Fibroblast of skin of abdomen (primary cell): Measurements from ENCODE around the gene FBXO31.
"Not testable (repeated sequence)": the region's sequence is repeated elsewhere in the genome, so short reads cannot be mapped to it uniquely, and the experiment has no call there.

Experiments used
- DNase-seq: peaks from one replicate; pipeline ENCODE4 v3.0.0-alpha.2; 2013

FBXO31 gene

DNA sequence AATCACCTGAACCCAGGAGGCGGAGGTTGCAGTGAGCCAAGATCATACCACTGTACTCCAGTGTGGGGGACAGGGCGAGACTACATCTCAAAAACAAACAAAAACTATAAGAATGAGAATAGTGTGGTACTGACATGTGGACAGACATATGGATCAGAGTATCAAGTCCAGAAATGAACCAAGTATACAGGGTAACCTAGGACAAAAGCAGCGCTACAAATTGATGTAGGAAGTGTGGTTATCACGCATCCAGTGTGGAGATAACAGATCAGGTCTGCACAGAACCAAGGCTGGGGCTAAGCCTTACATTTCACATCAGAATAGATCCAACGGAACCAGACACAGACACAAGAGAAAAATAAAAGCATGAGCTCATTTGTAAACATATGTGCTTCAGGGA is 43.4 kb downstream of the FBXO31 start:
- DNase-seq, result no peak

DNA sequence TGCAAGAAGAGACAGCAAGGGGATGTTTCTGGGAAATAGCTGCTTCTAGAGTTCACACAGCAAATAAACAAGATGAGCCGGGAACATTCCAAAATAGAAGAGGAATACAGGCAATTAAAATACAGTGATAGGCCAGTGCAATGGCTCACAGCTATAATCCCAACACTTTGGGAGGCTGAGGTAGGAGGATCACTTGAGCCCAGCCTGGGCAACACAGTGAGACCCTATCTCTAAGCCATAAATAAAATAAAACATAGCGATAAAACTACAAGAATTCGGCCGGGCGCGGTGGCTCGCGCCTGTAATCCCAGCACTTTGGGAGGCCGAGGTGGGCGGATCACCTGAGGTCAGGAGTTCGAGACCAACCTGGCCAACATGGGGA is 43.9 kb downstream of the FBXO31 start:
- DNase-seq, result not testable (repeated sequence)

DNA sequence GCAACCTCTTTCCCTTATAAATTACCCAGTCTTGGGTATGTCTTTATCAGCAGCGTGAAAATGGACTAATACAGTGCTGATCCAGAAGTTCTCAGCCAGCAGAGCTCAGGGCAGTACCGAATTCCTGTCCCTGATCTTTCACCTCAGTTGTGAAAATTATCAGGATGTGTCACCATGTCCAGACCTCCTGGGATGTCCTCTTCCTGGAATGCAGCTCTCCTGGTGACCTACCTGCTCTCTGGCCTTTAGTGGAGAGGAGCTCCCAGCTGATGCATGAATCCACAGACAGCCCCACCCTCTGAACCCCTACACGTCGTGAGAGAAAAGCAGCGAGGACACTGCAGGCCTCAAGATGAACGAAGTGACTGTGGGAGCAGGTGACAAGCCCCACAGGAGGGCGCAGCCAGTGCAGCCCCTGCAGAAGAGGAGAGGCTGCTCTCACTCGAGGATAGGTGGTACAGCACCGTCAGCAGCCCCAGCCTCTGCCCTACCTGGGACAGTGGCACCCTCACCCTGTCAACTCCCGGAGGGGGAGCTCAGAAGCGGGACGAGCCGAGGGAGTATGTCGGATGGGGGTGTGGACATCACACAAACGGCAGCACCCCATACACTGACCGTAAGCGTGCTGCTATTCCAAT is 44.4 kb downstream of the FBXO31 start:
- no peak for DNase-seq

DNA sequence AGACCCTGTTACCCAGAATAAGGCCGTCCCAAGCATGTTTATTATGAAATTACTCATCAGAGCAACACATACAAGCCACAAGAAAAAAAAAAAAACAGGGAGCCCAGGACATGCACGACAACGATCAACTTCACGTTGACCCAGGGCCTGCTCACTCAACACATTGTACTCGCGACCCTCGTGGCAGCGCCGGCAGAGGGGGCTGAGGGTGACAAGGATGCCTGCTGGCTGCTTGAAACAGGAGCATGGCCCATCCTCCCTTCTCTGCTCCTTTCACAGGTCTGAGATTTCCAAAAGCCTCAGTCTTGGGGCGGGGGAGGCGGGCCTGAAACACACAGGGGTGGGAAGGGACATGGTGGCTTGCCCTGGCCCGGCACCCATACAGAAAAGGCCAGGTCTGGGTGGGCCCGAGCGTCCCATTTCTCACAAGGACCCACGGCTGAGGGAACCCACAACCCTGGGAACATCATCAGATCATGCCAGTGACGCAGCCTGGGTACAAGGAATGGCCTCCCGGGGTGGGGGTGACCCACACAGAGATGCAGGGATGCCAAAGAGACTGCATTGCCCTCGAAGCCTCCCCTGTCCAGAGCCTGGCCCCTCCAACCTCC is 45.3 kb downstream of the FBXO31 start:
- no peak for DNase-seq

DNA sequence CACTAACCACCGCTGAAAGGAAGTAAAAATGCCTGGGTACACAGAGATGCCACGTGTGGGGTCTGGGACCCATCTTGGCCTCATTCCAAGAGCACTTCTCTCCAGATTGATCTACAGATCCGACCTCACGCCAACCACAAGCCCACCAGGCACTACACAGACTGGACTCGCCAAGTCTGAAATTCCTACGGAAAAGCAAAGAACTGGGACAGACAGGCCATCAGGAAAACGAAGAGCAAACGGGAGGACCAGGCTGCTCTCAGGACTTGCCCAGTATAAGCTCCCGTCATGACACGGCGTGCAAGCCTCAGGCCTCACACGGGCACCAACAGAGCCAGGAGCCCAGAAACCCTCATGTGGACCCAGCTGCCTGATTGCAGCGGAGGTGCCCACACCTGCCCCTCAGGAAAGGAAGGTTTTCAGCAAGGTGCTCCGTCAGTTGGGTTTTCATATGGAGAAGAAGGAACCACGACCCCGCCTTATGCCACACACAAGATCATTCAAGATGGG is 46.3 kb downstream of the FBXO31 start:
- DNase-seq, result no peak

DNA sequence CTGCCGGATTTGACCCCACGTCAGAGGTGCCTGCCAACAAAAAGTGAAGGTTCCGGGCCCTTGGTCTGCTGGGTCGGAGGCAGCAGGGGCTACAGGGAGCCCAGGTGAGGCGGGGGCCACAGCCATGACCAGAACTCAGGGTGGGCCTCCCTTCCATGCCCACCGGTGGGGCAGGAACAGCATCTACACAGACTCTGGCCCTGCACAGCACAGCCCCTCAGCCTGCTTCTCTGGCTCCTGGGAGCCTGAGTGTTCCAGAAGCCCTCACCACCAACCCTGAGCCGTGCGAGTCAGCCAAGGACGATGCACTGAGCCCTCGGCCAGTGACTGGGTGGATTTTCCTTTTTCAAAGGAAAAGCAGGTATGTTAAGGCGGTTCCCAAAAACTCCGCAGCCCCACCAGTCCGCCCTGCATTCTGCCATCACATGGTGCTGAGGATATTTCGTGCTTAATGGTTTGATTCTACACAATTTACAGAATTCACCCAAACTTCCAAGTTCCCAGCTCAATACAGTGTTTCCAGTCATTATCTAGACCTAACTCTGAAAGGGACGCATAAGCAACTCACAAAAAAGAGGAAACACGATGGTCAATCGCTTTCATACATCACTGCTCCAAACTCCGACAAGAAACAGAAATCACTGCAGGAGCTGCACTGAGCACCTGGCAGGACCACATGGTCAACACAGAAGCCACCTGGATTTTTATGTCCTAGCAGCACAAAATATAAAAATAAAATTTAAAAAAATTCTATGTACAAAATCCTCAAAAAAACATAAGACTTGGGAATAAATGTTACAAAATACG is 46.9 kb downstream of the FBXO31 start:
- DNase-seq, result no peak

DNA sequence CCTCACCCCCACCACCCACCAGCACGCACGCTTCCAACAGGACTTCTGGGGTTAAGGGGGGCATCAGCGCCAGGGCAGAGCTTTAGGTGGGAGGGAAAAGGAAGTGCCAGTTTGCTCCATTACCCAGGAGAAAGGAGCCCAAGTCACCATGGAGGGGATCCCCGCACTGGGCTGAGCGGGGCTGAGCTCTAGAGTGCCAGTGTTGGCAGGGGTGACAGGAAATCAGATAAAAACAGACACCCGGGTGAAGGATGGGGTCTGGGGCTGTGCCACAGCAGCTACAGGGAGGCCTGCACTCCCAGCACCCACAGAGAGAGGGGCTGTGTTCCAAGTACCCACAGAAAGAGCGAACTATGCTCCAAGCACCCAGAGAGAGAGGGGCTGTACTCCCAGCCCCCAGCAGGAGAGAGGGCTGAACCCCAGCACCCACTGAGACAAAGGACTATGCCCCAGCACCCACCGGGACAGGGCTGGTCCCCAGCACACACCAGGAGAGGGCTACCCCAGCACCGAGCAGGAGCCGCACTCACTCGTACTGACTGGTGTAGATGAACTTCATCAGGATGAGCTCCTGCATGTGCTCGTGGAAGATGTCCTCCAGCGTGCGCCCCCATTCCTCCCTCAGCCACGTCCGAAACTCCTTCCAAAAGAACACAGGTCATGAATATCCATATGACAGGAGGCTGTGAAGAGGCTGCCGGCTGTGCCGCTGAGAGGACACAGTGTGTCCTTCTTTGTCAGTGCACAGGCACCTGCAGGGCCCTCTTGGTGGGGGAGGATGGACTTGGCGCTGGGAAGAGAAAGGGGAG is 47.7 kb downstream of the FBXO31 start:
- DNase-seq, result no peak

DNA sequence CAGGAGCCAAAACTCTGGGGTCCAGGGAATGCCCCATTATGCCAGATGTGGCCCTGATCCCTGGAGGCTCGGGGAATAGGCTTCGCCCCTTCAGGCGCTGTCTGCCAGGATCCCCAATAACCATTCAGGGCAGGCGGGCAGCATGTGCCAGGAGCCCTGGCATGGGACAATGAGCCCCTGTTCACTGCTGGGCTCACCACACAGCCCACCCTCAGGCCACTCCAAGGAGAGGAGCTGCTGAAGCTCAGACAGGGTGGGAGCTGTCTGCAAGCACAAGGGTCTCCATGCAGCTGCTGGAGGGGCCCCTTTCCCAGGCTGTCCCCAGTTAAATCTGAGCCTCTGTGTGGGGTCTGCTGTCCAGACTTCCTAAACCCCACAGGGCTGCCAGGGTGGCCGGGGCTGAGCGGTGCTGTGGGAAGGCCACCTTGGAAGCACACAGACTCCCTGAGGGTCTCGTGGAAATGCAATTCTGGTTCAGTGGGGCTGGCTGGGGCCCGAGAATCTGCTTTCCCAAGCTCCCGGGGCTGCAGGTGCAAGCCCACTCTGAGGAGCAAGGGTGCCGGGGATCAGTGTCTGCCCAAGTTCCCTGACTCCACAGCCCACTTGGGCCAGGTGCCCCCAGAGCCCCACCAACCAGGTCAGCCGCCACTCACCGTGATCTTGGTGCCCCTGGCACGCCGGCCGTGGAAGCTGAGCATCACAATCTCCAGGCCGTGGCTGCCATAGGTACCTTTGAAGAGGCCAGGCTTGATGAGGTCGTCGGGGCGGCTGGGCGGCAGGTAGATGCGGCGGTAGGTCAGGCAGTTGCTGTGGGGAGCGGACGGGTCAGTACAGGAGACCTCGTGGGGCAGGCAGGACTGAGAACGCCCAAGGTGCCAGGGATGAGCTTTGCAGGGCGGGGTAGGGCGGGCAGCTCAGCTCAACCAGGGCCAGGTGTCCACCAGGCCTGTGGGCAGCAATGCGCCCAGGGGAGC is 48.6 kb downstream of the FBXO31 start:
- DNase-seq, result no peak

DNA sequence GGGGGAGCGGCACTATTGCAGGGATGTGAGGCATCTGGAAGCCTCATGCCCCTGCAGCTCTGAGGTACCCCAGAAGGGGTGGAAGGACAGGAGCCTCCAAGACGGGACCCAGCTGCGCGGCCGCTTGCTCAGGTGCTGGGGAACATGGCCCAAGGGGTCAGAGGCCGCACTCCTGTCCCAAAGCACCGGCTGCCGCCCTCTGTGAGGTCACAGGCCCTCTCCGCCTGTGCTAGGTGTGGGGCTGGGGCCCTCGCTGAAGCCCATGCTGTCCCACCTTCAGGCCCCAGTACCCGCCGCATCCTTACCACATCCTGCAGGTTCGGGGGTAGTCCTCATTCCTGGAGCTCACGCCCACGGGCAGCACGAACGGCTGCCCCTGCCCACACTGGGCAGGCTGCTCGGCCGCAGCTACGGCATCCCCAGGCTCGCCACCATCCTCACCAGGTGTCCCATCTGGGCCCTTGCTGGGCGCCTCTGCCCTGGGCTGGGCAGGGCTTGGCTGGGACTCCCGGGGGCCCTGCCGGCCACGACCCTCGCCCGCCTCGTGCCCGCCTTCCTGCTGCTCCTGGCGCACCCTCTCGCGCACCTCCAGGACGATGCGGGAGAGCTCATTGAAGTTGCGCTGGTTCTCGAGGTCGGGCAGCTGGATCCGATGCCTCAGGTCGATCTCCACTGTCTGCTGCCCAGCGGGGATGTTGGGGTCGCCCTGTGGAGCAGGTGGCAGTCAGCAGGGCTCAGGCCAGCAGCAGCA is 49.8 kb downstream of the FBXO31 start:
- no peak for DNase-seq

DNA sequence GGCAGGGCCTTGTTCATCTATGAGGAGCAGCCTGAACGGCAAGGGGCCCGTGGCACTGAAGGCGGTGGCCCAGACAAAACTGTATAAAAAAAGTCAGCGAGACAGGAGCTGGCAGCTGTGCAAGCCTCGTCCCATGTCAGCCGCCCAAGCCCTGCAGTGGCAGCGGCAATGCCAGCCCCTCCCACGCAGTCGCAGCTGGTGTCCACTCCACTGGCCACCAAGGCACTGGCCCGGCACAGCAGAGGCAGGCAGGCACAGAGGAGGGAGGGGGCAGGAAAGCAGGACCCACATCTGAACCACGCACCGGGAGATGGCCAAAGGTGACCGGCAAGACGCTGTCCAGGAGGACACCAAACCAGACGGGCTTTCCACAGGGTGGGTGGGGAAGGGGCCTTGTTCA is 50.5 kb downstream of the FBXO31 start:
- no peak for DNase-seq

DNA sequence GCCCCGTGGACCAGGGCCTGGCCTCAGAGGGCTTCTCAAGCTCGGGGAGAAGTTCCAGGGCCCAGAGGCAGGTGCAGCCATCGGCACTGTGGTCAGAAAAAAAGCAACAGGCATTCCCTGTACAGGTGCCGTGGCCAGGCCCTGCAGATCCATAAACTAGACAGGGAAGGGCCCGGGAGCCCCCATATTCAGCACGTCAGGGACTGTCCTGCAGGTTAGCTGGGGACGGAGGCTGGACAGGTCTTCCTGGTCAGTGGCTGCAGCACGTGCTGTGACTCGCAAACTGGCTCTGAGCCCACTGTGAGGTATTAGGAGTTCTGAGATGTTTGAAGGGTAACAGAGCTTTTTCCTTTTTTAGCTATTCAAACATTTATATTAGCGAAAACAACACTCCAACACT is 51.4 kb downstream of the FBXO31 start:
- no peak for DNase-seq

DNA sequence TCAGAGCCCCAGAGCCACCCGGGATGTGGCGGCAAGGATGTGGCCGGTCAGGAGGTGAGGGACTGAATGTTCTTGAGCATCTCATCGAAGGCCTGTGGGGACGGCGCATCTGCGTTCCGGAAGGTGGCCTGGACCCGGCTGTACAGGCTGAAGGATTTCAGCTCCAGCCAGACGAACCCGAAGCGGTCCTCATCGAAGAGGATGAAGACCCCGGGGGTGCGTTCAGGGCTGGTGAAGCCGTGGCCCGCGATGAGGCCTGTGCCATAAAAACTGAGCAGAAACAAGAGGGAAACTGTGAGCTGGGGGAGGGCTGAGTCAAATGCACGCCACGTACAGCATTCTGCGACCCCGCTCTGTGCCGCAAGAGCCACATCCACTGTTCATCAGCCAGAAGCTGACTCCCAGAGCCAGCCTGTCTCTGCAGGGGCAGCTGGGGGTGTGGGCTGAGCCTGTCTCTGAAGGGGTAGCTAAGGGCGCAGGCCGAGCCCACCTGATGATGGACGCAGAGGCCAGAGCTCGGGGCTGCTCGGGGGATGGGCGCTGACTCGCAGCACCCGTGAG is 52.3 kb downstream of the FBXO31 start:
- no peak for DNase-seq

DNA sequence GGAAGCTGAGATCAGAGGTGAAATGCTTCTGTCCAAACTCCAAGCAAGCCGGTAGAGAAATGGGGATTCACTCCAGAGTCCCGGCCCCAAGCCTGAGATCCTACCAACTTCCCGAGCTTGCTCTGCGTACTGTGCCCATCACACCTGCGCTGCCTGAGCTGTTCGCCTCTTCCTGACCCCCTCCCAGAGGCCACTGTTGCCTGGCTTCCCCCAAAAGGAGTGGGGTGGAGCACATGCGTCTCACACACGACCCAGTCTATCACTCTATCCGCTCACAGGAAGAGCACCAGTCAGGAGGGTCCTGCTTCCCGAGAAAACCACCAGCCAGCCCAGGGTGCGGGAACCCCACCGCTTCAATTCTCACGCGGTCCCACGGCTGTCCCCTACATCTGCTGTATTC is 52.9 kb downstream of the FBXO31 start:
- no peak for DNase-seq

DNA sequence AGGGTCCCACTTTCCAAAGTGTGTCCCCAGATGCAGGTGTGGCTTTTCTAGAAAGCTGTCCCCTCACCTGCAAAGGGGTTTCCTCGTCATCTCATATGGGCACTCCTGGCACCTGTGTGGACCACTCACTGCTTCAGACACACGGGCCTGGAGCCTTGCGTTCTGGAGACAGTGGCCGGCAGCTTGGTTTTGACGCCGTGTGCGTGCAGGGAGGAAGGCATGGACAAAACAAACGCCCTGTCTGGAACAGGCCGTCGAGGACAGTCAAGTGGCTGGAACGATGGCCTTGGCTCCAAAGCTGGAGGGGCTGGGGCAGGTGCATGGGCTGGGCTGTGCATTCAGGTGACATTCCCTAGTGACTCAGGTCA is 53.3 kb downstream of the FBXO31 start:
- DNase-seq, result no peak

DNA sequence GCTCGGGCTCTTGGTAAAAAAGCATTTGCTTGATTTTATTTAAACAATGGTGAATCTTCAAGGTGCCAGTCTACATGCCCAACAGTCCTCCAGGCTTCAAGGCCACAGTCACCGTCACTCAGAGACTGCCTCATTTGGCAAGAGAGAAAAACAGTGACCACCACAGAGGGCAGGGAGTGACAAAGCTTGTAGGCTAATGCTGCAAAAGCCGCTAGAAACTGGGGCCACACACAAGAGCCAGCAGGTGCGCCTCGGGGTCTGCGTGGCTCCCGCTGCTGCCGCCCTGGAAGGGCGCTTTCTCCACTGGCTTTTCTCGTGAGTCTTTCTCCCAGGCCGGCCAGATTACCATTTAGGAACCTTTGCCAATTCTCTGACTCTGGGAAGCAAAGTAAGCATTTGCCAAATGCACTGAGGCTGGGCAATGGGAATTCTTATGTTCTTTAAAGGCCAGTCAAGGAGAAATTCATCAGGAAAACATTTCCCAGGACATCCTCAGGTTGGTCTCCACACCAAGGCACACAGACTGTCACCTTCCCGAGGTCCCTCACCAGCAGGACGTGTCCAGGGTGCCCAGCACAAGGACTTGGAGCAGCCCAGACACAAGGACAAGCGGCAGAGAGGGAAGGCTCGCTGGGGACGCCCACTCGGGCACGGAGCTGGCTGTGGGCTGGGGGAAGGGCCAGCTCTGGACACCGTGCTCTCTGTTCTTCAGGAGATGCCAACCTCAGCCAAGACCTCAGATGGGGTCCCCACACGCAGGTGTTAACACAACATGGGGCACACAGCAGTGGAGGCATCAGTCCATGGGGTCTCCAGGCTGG is 53.9 kb downstream of the FBXO31 start:
- DNase-seq, result no peak

DNA sequence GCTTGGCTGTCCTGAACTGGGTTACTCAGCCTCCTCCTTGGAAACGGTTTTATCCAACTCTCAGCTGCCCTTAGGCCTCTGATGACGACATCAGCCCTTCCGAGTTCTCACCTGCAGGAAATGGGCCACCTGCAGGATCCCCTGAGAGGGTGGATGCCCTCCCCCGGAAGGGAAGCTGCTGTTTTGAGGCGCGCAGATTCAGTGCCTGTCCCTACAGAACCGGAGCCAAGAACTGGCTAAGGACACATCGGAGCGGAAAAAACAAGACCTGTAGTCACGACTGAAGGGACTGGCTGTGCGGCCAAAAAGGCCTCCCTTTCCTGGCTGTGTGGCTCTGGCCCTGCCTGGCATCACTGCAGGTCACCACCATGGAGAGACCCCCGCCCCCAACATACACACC is 54.7 kb downstream of the FBXO31 start:
- DNase-seq, result no peak

DNA sequence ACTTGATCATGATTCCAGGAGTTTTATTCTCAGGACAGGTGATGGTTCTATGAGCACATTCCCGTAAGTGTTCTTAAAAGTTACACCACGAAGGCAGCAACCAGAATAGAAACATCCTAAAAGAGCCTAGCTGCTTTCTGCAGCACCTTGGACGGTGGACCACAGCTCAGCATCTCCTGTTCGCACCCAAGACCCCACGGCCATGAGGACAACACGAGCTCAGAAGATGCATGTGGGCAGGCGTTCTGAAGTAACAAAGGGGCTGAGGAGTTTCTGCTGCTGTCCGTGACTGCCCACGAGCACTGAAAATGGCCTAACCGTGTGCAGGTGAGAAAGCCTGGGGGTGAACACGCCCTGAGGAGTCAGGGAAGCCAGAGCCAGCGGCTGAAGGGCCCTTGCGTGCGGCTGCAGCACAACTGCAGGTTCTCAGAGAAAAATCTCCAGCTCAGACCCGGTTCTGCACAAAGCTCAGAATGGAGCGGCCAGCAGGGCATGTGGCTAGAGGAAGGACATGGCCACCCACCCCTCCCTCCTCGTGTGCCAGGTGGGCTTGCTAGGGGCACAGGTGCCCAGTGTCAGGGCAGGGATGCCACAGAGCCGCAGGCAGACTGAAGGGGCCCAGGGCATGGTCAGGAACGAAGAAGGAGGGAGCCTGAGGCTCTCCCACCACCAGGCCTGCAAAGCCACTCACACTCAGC is 55.6 kb downstream of the FBXO31 start:
- no peak for DNase-seq

DNA sequence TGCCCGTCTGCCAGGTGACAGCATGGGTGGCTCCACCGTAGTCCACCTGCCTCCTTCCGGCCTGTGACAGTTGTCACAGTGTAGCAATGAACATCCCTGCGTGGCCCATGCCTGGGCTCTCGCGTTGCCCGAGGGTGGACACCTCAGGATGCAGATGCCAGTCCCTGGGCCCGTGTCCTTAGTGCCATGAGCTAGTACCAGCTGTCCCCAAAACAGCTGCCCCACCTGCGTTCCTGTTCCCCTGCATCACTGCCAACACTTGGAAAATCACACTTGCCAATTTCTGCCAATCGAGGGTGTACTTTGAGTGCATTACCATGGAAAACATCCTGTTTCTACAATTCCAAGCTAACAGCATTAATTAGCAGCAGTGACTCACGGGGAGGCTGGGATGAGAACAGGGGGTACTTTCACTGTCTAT is 57.4 kb downstream of the FBXO31 start:
- DNase-seq, result no peak

DNA sequence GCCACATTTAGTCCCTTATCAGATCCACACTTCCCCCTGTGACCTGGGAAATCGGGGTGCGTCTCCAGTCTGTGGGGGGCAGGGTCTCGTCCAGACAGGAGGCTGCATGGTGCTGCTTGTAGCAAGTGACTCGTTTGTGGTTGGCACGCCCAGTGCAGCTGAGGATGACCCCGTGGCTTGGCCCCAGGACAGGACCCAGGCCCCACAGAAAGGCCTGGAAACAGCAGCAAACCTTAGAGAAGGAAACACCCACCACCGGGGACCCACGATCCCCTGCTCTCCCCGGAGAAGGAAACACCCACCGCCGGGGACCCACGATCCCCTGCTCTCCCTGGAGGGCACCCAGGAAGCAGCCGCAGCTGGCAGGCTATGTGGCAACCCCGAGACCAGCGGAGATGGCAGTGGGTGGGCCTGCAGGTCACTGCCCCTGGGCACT is 58.1 kb downstream of the FBXO31 start:
- DNase-seq, result no peak
